ENCODE data around the gene BCL2. TPM values are rescaled to one million over a fixed set of nuclear protein-coding genes. Genes with fewer than 3 reads are reported as not detected.

BCL2 gene
- polyA plus RNA-seq, 3 donors, result 23.1 to 27.3 (median 26.8) TPM

GRCh38 chr18:63120620-63121019, 198.9 kb downstream of the BCL2 start:
- DNase-seq (ENCODE audit: extremely low read depth in 1 of 11, low read depth in 9 of 11, low spot score in 4 of 11), result no peak

GRCh38 chr18:63119647-63120046, 199.9 kb downstream of the BCL2 start:
- no peak for DNase-seq (ENCODE audit: extremely low read depth in 1 of 11, low read depth in 9 of 11, low spot score in 4 of 11)

- DNase-seq (ENCODE audit: extremely low read depth in 1 of 11, low read depth in 9 of 11, low spot score in 4 of 11), result no peak
These were observed 205.5 kb downstream of the BCL2 start for GRCh38 chr18:63113899-63114565.

- DNase-seq (ENCODE audit: extremely low read depth in 1 of 11, low read depth in 9 of 11, low spot score in 4 of 11), result no peak
These were observed 206.9 kb downstream of the BCL2 start for GRCh38 chr18:63112706-63113105.

- DNase-seq (ENCODE audit: extremely low read depth in 1 of 11, low read depth in 9 of 11, low spot score in 4 of 11), result no peak
These were observed 207.7 kb downstream of the BCL2 start for GRCh38 chr18:63111671-63112402.

GRCh38 chr18:63109802-63110201, 209.8 kb downstream of the BCL2 start:
- DNase-seq (ENCODE audit: extremely low read depth in 1 of 11, low read depth in 9 of 11, low spot score in 4 of 11), result no peak

GRCh38 chr18:63109022-63109421, 210.5 kb downstream of the BCL2 start:
- DNase-seq (ENCODE audit: extremely low read depth in 1 of 11, low read depth in 9 of 11, low spot score in 4 of 11), result peak in 2 of 11 donors; percentile 24 to 48

GRCh38 chr18:63107931-63108330, 211.6 kb downstream of the BCL2 start:
- DNase-seq (ENCODE audit: extremely low read depth in 1 of 11, low read depth in 9 of 11, low spot score in 4 of 11), result no peak

GRCh38 chr18:63107171-63107845, 212.3 kb downstream of the BCL2 start:
- DNase-seq (ENCODE audit: extremely low read depth in 1 of 11, low read depth in 9 of 11, low spot score in 4 of 11), result no peak

GRCh38 chr18:63106727-63107126, 212.8 kb downstream of the BCL2 start:
- DNase-seq (ENCODE audit: extremely low read depth in 1 of 11, low read depth in 9 of 11, low spot score in 4 of 11), result no peak

GRCh38 chr18:63105636-63106316, 213.8 kb downstream of the BCL2 start:
- no peak for DNase-seq (ENCODE audit: extremely low read depth in 1 of 11, low read depth in 9 of 11, low spot score in 4 of 11)

GRCh38 chr18:63104868-63105267, 214.7 kb downstream of the BCL2 start:
- no peak for DNase-seq (ENCODE audit: extremely low read depth in 1 of 11, low read depth in 9 of 11, low spot score in 4 of 11)

- DNase-seq (ENCODE audit: extremely low read depth in 1 of 11, low read depth in 9 of 11, low spot score in 4 of 11), result no peak
These were observed 216.4 kb downstream of the BCL2 start for GRCh38 chr18:63102941-63103744.

GRCh38 chr18:63100630-63101055, 218.9 kb downstream of the BCL2 start:
- DNase-seq (ENCODE audit: extremely low read depth in 1 of 11, low read depth in 9 of 11, low spot score in 4 of 11), result no peak

GRCh38 chr18:63099848-63100629, 219.5 kb downstream of the BCL2 start:
- no peak for DNase-seq (ENCODE audit: extremely low read depth in 1 of 11, low read depth in 9 of 11, low spot score in 4 of 11)

- DNase-seq (ENCODE audit: extremely low read depth in 1 of 11, low read depth in 9 of 11, low spot score in 4 of 11), result no peak
These were observed 220.3 kb downstream of the BCL2 start for GRCh38 chr18:63099091-63099840.
